NOMO-1 (cell line): ENCODE measurements around the gene RNF220.
"Not testable (repeated sequence)": the region's sequence is repeated elsewhere in the genome, so short reads cannot be mapped to it uniquely, and the experiment has no call there.

Source experiments
- DNase-seq, 2 experiments: peaks; one replicate each; lab custom pipeline; 2025; ENCODE audit not compliant: unreplicated experiment in 2 of 2; lab: John Stamatoyannopoulos, UW

RNF220 gene

GRCh38 chr1:44648529-44649250, 243.6 kb downstream of the RNF220 start:
- no peak for DNase-seq

- DNase-seq: no peak
These were observed 244.7 kb downstream of the RNF220 start for GRCh38 chr1:44649788-44650158.

GRCh38 chr1:44650159-44650831, 245.2 kb downstream of the RNF220 start:
- DNase-seq: no peak

DNA sequence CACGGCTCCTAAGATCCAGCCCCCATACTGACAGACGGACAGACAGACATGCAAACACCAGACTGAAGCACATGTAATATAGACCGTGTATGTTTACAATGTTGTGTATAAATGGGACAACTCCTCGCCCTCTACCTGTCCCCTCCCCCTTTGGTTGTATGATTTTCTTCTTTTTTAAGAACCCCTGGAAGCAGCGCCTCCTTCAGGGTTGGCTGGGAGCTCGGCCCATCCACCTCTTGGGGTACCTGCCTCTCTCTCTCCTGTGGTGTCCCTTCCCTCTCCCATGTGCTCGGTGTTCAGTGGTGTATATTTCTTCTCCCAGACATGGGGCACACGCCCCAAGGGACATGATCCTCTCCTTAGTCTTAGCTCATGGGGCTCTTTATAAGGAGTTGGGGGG, 246.0 kb downstream of the RNF220 start:
- no peak for DNase-seq

DNA sequence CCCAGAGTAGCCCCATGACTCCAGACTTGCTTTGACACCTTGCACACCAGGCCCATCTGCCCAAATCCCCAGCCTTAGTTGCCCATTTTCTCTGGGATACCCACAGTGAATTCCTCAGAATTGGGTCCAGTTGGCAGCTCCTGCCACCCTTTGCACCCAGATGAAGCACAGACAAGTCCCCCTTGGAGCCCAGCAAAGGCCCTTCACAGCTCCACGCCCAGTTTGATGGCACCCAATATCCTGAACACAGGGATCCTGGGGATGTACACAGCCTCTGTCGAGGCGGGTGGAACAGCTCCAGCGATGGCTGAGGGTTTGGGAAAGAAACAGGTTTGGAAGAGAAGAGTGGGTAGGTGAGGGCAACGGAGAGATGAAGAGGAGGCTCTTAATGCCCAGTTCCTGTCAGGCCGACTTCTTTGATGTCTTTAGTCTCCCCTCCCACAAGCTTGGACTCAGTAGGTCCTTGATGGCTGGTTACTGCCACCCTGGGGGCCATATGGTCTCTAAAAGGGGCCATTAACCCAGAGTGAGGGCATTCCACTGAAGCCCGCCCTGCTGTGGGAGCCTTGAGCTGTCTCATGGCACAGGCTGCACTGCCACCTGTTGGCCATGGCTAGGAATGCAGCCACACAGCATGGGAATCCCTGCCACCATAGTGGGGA, 247.5 kb downstream of the RNF220 start:
- peak; percentile 29 to 37 for DNase-seq

GRCh38 chr1:44653107-44653964, 248.3 kb downstream of the RNF220 start:
- no peak for DNase-seq

DNA sequence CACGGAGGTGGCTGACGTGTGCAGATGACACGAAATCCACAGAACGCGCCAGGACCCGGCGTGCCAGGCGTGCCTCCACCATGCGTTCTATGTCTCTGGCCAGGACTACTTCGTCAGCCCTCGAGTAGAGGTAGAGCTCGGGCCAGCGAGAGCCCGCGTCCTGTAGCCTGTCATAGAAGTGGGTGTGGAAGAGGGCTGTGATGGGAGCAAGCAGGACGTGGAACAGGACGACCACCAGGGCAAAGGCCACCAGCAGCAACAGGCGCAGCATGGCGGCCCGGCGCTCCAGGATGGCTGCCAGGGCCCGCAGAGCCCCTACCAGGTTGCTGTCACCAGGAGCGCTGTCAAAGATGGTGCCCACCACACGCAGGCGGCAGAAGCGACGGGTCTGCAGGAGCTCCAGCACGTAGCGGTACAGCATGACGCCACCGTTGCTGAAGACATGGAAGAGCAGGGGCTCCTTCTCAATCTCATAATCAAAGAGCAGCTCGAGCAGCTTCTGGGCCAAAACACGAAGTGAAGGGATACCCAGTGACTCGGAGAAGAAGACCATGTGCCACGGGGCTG, 249.6 kb downstream of the RNF220 start:
- no peak for DNase-seq

DNA sequence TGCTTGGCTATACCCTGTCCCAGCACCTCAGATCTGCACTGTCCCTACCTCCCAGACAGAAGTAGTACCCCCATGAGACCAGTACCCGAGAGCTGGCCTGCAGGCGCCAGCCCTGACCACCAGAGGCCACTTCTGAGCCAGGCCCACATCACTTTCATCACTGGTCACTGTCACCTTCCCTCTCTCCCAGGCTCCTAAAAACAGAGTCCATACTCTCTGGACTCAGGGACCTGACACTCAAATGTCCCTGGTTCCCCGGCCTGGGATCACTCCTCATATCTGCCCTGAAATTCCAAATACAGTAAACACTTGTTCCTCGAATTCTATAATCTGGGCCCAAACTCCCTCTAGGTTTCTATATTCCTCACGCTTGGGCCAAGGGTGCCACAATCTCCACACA, 250.6 kb downstream of the RNF220 start:
- DNase-seq: peak; percentile 15 to 19

GRCh38 chr1:44659566-44659965, 254.5 kb downstream of the RNF220 start:
- no peak for DNase-seq

DNA sequence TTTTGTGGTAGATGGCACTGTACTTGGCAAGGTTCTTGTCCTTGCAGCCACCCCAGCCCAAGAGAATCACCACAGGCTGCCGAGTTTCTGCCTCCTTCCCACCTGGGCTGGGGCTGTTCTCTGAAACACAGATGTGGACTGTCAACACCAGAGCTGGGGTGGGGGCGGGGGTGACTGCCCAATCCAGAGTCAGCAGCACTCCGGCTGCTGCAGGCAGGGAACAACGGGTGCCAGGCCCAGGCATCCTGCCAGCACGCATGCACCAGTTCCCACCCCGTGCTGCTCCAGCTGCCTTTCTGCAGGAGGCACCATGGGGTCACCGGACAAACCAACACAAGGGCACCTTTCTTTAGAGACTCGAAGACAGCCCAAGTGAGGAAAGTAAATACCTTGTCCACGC, 255.1 kb downstream of the RNF220 start:
- DNase-seq: no peak

GRCh38 chr1:44661781-44662682, 257.0 kb downstream of the RNF220 start:
- DNase-seq: no peak

DNA sequence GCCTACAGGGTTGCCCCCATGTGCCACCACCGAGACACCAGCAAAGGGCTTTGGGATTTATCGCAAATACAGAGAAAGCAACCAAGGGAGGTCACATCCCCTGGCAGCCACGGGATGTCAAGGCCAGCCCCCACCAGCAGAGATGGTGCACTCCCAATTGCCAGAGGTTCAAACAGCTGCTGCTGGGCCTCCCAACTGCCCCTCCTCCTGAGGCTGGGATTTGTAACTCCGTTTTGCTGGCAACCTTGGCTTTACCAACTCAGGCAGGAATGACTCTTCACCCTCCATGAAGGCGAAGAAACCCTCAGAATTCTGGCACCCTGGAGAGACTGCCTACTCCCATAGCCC, 257.6 kb downstream of the RNF220 start:
- DNase-seq: no peak

DNA sequence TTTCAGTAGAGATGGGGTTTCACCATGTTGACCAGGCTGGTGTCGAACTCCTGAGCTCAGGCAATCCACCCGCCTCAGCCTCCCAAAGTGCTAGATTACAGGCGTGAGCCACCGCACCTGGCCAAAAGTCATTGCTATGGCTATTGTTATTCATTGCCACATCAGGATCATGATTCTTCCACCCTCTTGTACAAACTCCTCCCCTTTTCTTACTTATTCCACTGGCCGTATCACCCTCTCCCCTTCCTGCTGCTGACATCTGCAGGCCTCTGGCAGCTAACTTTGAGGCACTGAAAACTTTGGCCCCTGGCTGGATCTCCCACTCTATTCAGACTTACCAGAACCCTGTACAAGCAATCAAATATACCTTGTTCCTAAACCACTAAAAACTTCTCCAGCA, 258.4 kb downstream of the RNF220 start:
- DNase-seq: no peak

GRCh38 chr1:44664730-44665370, 259.8 kb downstream of the RNF220 start:
- DNase-seq: no peak

- DNase-seq: not testable (repeated sequence)
These were observed 261.7 kb downstream of the RNF220 start for GRCh38 chr1:44666719-44667118.

DNA sequence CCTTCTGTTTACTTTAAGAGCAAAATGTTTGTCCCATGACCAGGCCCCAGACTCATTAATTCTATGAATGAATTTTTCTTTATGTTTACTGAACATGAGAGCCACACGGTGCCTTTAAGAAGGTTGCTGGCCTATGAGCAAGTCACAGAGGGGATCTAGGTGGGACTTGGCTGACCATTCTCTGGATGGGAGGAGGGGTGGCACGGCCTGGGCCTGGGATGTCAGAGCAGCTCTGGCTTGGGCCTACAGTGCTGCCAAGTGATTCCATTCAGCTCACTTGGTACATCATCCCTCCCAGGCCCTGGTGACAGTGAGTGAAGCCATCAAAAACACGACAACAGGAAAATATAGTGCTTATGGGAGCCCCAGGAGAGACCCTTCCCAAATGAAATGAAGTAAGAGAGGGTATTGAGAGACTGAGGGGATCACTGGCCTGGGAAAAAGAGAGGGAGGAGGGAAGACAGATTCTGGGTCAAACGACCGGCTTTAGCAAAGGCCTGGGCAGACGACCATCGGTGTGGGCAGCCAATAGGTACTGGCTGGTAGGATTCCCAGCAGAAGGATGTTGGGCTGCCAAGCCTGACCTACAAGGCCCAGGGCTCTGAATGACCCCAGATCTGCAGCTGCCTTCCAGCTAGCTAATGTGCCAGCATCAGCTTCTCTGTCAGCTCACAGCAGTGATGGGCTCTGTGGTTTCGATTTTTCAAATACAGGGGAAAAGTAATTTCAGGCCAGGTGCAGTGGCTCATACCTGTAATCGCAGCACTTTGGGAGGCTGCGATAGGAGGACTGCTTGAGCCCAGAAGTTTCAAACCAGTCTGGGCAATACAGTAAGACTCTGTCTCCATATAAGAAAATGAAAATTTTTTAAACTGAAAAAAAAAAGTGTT, 265.9 kb downstream of the RNF220 start:
- no peak for DNase-seq

DNA sequence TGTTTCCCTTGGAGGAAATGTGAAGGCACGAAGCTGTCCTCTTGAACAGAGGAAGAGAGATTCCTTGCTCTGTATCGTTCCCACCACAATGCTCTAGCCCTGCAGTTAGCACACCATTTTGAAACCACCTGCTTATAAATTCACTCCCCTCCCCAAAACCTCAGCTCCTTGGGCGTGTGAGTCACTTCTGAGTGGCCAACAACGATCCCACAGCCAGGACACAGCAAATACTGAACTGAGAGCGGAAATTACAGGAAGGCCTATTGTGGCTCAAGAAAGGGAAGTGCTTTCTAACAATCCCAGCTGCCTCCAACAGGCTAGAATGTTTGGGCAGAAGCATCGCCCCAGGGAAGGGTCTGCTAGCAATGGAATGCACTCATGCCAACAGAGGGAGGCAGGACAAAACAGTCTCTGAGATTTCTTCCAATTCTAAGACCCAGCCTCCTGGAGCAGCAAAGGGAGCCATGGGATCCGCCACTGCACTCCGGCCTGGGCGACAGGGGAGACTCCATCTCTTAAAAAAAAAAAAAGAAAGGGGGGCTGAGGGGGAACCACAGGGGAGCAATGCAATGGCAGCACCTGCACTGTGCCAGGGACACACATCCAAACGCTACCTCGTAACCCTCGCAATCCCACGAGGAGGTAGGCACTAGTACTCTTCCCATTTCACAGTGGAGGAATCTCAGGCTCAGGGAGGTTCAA, 267.4 kb downstream of the RNF220 start:
- DNase-seq: peak; percentile 97 to 99
